NCI-H1436 treated with DMSO at 0.1 percent for 48 hours (cell line): ENCODE results near the gene SLC7A6.
"Not testable (repeated sequence)": the region's sequence is repeated elsewhere in the genome, so short reads cannot be mapped to it uniquely, and the experiment has no call there.

Experiments used
- DNase-seq: peaks from one replicate; lab custom pipeline; 2025; lab: John Stamatoyannopoulos, UW

SLC7A6 gene

GRCh38 chr16:68283801-68284598, 19.7 kb downstream of the SLC7A6 start:
- DNase-seq: no peak

GRCh38 chr16:68284847-68285246, 20.5 kb downstream of the SLC7A6 start:
- no peak for DNase-seq

GRCh38 chr16:68285683-68286082, 21.4 kb downstream of the SLC7A6 start:
- no peak for DNase-seq

- no peak for DNase-seq
These were observed 22.1 kb downstream of the SLC7A6 start for GRCh38 chr16:68286153-68287074.

- DNase-seq: no peak
These were observed 23.2 kb downstream of the SLC7A6 start for GRCh38 chr16:68287276-68288251.

- no peak for DNase-seq
These were observed 23.9 kb downstream of the SLC7A6 start for GRCh38 chr16:68288252-68288650.

- not testable (repeated sequence) for DNase-seq
These were observed 24.5 kb downstream of the SLC7A6 start for GRCh38 chr16:68288796-68289195.

- no peak for DNase-seq
These were observed 24.9 kb downstream of the SLC7A6 start for GRCh38 chr16:68289202-68289601.

GRCh38 chr16:68289621-68290329, 25.4 kb downstream of the SLC7A6 start:
- DNase-seq: no peak

- DNase-seq: no peak
These were observed 26.1 kb downstream of the SLC7A6 start for GRCh38 chr16:68290450-68290849.

- no peak for DNase-seq
These were observed 26.9 kb downstream of the SLC7A6 start for GRCh38 chr16:68291227-68291626.

GRCh38 chr16:68292425-68292824, 28.1 kb downstream of the SLC7A6 start:
- DNase-seq: no peak

- DNase-seq: no peak
These were observed 32.0 kb downstream of the SLC7A6 start for GRCh38 chr16:68296291-68296690.

GRCh38 chr16:68296693-68297092, 32.4 kb downstream of the SLC7A6 start:
- no peak for DNase-seq

GRCh38 chr16:68297908-68298307, 33.6 kb downstream of the SLC7A6 start:
- no peak for DNase-seq

- no peak for DNase-seq
These were observed 34.0 kb downstream of the SLC7A6 start for GRCh38 chr16:68298312-68298711.

- no peak for DNase-seq
These were observed 34.7 kb downstream of the SLC7A6 start for GRCh38 chr16:68298907-68299561.

GRCh38 chr16:68299571-68300453, 35.5 kb downstream of the SLC7A6 start:
- DNase-seq: no peak

- DNase-seq: no peak
These were observed 36.6 kb downstream of the SLC7A6 start for GRCh38 chr16:68300734-68301459.
